ENCODE results near the gene NTMT2. TPM values are rescaled to one million over a fixed set of nuclear protein-coding genes. Genes with fewer than 3 reads are reported as not detected.
"Not testable (repeated sequence)": the region's sequence is repeated elsewhere in the genome, so short reads cannot be mapped to it uniquely, and the experiment has no call there.

NTMT2 gene
- polyA plus RNA-seq, 1 experiment = not detected

- ChIA-PET POLR2A (no interaction called here), CTCF (no interaction called here)
- no peaks in the 10 kb centered on the region for H3K27me3 ChIP-seq (ENCODE audit: control insufficient read depth, insufficient read depth, low read length)
- H3K4me3 ChIP-seq (ENCODE audit: low read depth, low read length) = no peak overlapping the region
- H3K27ac ChIP-seq (ENCODE audit: low read depth, low read length) = no peak overlapping the region
- DNase-seq (ENCODE audit: low read depth, low spot score) = no peak
- H3K9me3 ChIP-seq (ENCODE audit: control insufficient read depth, insufficient read depth, low read length) = no peaks in the 10 kb centered on the region
- no peak for TF ChIP-seq CTCF (IDR thresholded peaks at IDR 0.05; ENCODE audit: low read depth, low read length)
Measured at GRCh38 chr1:170166518-170167180, 20.9 kb downstream of the NTMT2 start.

GRCh38 chr1:170168265-170168664, 22.5 kb downstream of the NTMT2 start:
- ChIA-PET CTCF (interaction anchor here (0.6 to 0.7 kb wide), 2 partner anchors 86 to 507 kb away, joined by 3 read pairs; no protein-coding TSS in a partner anchor), POLR2A (no interaction called here)
- peak; percentile 7 for DNase-seq (ENCODE audit: low read depth, low spot score)
- no peaks in the 10 kb centered on the region for H3K9me3 ChIP-seq (ENCODE audit: control insufficient read depth, insufficient read depth, low read length)
- H3K27ac ChIP-seq (ENCODE audit: low read depth, low read length) = no peak overlapping the region
- TF ChIP-seq CTCF (IDR thresholded peaks at IDR 0.05; ENCODE audit: low read depth, low read length) = no peak
- peak overlapping the region; percentile 17; the same call in 1 of the 2 replicates for H3K4me3 ChIP-seq (ENCODE audit: low read depth, low read length)
- no peaks in the 10 kb centered on the region for H3K27me3 ChIP-seq (ENCODE audit: control insufficient read depth, insufficient read depth, low read length)

GRCh38 chr1:170170513-170170912, 24.8 kb downstream of the NTMT2 start:
- H3K27ac ChIP-seq (ENCODE audit: low read depth, low read length); DNase-seq (ENCODE audit: low read depth, low spot score); H3K9me3 ChIP-seq (ENCODE audit: control insufficient read depth, insufficient read depth, low read length); POLR2A ChIA-PET; H3K27me3 ChIP-seq (ENCODE audit: control insufficient read depth, insufficient read depth, low read length); CTCF ChIA-PET; H3K4me3 ChIP-seq (ENCODE audit: low read depth, low read length): not testable (repeated sequence)

GRCh38 chr1:170174395-170174794, 28.6 kb downstream of the NTMT2 start:
- H3K4me3 ChIP-seq (ENCODE audit: low read depth, low read length) = no peak overlapping the region
- H3K27ac ChIP-seq (ENCODE audit: low read depth, low read length) = no peak overlapping the region
- no peaks in the 10 kb centered on the region for H3K9me3 ChIP-seq (ENCODE audit: control insufficient read depth, insufficient read depth, low read length)
- ChIA-PET CTCF (no interaction called here), POLR2A (no interaction called here)
- TF ChIP-seq CTCF (IDR thresholded peaks at IDR 0.05; ENCODE audit: low read depth, low read length) = no peak
- no peaks in the 10 kb centered on the region for H3K27me3 ChIP-seq (ENCODE audit: control insufficient read depth, insufficient read depth, low read length)
- no peak for DNase-seq (ENCODE audit: low read depth, low spot score)

- no peak for TF ChIP-seq CTCF (IDR thresholded peaks at IDR 0.05; ENCODE audit: low read depth, low read length)
- CTCF ChIA-PET = no interaction called here
- H3K27me3 ChIP-seq (ENCODE audit: control insufficient read depth, insufficient read depth, low read length) = no peaks in the 10 kb centered on the region
- POLR2A ChIA-PET = no interaction called here
- no peak overlapping the region for H3K4me3 ChIP-seq (ENCODE audit: low read depth, low read length)
- no peaks in the 10 kb centered on the region for H3K9me3 ChIP-seq (ENCODE audit: control insufficient read depth, insufficient read depth, low read length)
- no peak for DNase-seq (ENCODE audit: low read depth, low spot score)
- H3K27ac ChIP-seq (ENCODE audit: low read depth, low read length) = no peak overlapping the region
Measured at GRCh38 chr1:170175041-170175440, 29.3 kb downstream of the NTMT2 start.
